Smooth muscle cell (in vitro differentiated cells): ENCODE data around the gene CRB1. TPM values are rescaled to one million over a fixed set of nuclear protein-coding genes. Genes with fewer than 3 reads are reported as not detected.

Experiments
- DNase-seq: peaks from one replicate; lab custom pipeline; 2025; ENCODE audit not compliant: unreplicated experiment; lab: John Stamatoyannopoulos, UW
- H2AFZ ChIP-seq: fragments of 200-600 bp; sonication (generic); 2 replicates; pipeline ENCODE4 v1.6.0; 2016; ENCODE audit warnings: antibody characterized with exemption, low read depth, mild to moderate bottlenecking
- H3F3A ChIP-seq: fragments of 200-600 bp; sonication (generic); 2 replicates; pipeline ENCODE4 v1.6.0; 2017; ENCODE audit warnings: antibody characterized with exemption, low read depth
- H3K27ac ChIP-seq: fragments of 200-600 bp; sonication (generic); 2 replicates; pipeline ENCODE4 v1.5.1; 2016; ENCODE audit warnings: low read depth, mild to moderate bottlenecking
- H3K27me3 ChIP-seq: fragments of 200-600 bp; sonication (generic); 2 replicates; pipeline ENCODE4 v1.6.1; 2016; ENCODE audit warnings: low read depth, mild to moderate bottlenecking
- H3K36me3 ChIP-seq: fragments of 200-600 bp; sonication (generic); 2 replicates; pipeline ENCODE4 v1.5.1; 2016; ENCODE audit warnings: low read depth
- H3K4me1 ChIP-seq: fragments of 200-600 bp; sonication (generic); 2 replicates; pipeline ENCODE4 v1.5.1; 2016; ENCODE audit warnings: low read depth
- H3K4me2 ChIP-seq: fragments of 200-600 bp; sonication (generic); 2 replicates; pipeline ENCODE4 v1.6.0; 2016; ENCODE audit warnings: mild to moderate bottlenecking
- H3K4me3 ChIP-seq: fragments of 200-600 bp; sonication (generic); 2 replicates; pipeline ENCODE4 v1.5.1; 2016; ENCODE audit warnings: mild to moderate bottlenecking
- H3K79me2 ChIP-seq: fragments of 200-600 bp; sonication (generic); 2 replicates; pipeline ENCODE4 v1.6.0; 2016; ENCODE audit warnings: low read depth, mild to moderate bottlenecking
- H3K9ac ChIP-seq: fragments of 200-600 bp; sonication (generic); 2 replicates; pipeline ENCODE4 v1.6.0; 2016; ENCODE audit warnings: low read depth
- H3K9me3 ChIP-seq: fragments of 200-600 bp; sonication (generic); replicated peaks from 2 replicates; pipeline ENCODE4 v1.5.1; 2016; ENCODE audit warnings: low read depth
- H4K20me1 ChIP-seq: fragments of 200-600 bp; sonication (generic); 2 replicates; pipeline ENCODE4 v1.6.0; 2016; ENCODE audit warnings: low read depth
- WGBS: methylation state at CpG from one replicate; pipeline ENCODE4 v1.1.7; 2016; ENCODE audit warnings: low lambda C conversion rate; 5-methylcytosine and 5-hydroxymethylcytosine counted together
- polyA plus RNA-seq: library from polyadenylated mRNA; unstranded; fragments of >200 nt; fragmentation: Nextera tagmentation; extraction: Ambion mirVana; gene quantifications from 2 replicates; pipeline ENCODE4 v1.2.1, GENCODE V29; 2016
- total RNA-seq: library from RNA; depleted of rRNA; stranded (reverse); fragments of >200 nt; gene quantifications from 2 replicates; pipeline ENCODE4 v1.2.3, GENCODE V29; 2014
- TF ChIP-seq, protein P1 (sequence below): fragments of 200-600 bp; sonication (generic); IDR thresholded peaks from 2 replicates; pipeline ENCODE4 v1.5.1; 2017; ENCODE audit warnings: borderline replicate concordance, mild to moderate bottlenecking, antibody characterized with exemption; ENCODE audit not compliant: insufficient read depth, poor library complexity, severe bottlenecking

The CRB1 gene
- total and polyA plus RNA-seq, 2 experiments from 2014 or later = under 0.01 TPM; not detected in 1

DNA sequence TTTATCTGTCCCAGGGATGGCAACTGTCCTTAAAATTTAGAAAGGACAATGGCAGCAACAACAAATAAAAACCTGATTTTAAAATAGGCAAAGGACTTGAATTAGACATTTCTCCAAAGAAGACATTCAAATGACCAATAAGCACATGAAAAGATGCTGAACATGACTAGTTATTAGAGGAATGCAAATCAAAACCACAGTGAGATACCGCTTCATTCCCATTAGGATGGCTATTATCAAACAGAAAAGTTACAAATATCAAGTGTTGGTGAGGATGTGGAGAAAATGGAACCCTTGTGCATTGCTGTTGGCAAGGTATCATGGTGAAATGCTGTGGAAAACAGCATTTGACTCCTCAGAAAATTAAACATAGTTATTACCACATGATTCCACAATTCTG, 120.7 kb downstream of the CRB1 start:
- Histone ChIP-seq H2AFZ (no peak overlapping the region), H4K20me1 (no peaks in the 10 kb centered on the region), H3K9ac (no peak overlapping the region), H3K27ac (no peak overlapping the region), H3K9me3 (no peaks in the 10 kb centered on the region), H3K4me3 (no peak overlapping the region), H3K4me2 (no peak overlapping the region), H3K4me1 (peaks cover 5% of the 10 kb centered on the region), H3F3A (no peaks in the 10 kb centered on the region), H3K36me3 (no peaks in the 10 kb centered on the region), H3K27me3 (no peaks in the 10 kb centered on the region), H3K79me2 (no peaks in the 10 kb centered on the region)
- DNase-seq = no peak
- 86% methylated on average over 1 of the region's 1 CpG for whole genome bisulfite sequencing
- TF ChIP-seq, protein P1, sequence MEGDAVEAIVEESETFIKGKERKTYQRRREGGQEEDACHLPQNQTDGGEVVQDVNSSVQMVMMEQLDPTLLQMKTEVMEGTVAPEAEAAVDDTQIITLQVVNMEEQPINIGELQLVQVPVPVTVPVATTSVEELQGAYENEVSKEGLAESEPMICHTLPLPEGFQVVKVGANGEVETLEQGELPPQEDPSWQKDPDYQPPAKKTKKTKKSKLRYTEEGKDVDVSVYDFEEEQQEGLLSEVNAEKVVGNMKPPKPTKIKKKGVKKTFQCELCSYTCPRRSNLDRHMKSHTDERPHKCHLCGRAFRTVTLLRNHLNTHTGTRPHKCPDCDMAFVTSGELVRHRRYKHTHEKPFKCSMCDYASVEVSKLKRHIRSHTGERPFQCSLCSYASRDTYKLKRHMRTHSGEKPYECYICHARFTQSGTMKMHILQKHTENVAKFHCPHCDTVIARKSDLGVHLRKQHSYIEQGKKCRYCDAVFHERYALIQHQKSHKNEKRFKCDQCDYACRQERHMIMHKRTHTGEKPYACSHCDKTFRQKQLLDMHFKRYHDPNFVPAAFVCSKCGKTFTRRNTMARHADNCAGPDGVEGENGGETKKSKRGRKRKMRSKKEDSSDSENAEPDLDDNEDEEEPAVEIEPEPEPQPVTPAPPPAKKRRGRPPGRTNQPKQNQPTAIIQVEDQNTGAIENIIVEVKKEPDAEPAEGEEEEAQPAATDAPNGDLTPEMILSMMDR = no peak

DNA sequence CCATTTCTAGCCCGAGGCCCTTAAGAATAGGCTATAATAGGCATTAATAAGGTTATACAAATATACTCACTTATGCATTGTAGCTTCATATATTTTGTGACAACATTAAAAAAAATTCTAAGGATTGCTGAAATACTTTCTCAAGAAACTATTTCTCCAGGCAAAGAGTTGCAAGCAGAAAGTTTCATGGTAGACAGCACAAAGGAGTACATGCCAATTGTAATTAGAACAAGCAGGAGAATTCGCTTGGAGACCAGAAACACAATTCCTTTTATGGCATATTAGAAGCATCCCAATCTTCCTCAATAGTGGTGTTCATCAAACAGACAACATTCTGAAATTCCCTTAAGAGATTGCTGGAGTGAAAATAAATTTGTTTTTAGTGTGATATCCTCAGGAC, 122.8 kb downstream of the CRB1 start:
- no peaks in the 10 kb centered on the region for H3F3A ChIP-seq
- 48% methylated on average over 2 of the region's 2 CpGs for WGBS

DNA sequence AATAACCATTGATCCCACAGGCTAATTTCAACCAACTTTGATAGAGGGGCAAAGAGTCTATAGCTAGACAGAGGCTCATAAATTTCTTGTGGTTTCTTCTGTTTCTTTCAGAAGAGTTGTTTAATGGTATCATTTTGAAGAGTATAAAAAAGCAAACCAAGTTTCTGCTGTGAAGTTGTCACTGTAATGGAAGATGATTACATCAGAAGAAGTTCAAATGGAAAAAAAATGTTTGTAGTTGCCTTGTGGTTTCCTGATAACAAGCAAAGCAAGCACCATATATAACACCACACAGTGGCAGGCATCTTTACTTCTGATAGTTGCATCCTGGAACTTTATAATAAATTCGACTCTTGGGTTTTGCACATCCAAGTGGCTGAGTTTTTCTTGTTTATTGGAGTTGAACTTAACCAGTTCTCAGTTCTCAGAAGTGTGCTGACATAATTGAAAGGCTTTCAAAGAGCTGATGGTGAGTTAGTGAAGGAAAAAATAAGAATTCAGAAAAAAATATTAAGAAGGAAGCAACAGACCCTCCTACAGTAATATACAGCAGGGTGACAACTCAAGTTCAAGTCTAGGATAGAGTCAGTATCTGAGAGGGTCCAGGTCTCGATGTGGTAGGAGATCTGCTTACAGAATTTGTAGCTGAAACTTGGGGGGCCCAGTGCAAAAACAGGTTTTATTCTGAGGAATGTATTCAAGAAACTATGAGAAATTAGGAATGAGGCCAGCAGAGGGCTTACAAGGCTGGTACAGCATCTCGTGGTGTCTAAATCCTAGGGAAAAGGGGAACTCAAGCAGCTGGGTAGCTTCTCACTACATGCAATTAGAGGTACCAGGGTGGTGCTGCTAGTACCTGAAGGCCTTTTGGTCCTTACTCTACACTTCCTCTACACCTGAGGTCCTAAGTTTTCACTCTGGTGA, 123.5 kb downstream of the CRB1 start:
- Histone ChIP-seq H3F3A (no peaks in the 10 kb centered on the region), H3K4me1 (no peaks in the 10 kb centered on the region), H3K27ac (no peak overlapping the region), H3K79me2 (no peaks in the 10 kb centered on the region), H3K9me3 (no peaks in the 10 kb centered on the region), H3K4me2 (no peak overlapping the region), H2AFZ (no peak overlapping the region), H3K4me3 (no peak overlapping the region), H3K9ac (no peak overlapping the region), H3K36me3 (no peaks in the 10 kb centered on the region), H3K27me3 (no peaks in the 10 kb centered on the region), H4K20me1 (no peaks in the 10 kb centered on the region)
- TF ChIP-seq, protein P1 = no peak
- 71% methylated on average over 3 of the region's 3 CpGs for WGBS
- DNase-seq = no peak

More for the DNA sequence above, 122.8 kb downstream of the CRB1 start:
- no peaks in the 10 kb centered on the region for H3K9me3 ChIP-seq
- H4K20me1 ChIP-seq = no peaks in the 10 kb centered on the region
- H3K27ac ChIP-seq = no peak overlapping the region
- no peak for DNase-seq
- TF ChIP-seq, protein P1 = no peak
- no peak overlapping the region for H3K9ac ChIP-seq
- H3K4me1 ChIP-seq = no peaks in the 10 kb centered on the region
- no peak overlapping the region for H2AFZ ChIP-seq
- H3K4me3 ChIP-seq = no peak overlapping the region
- no peaks in the 10 kb centered on the region for H3K27me3 ChIP-seq
- no peak overlapping the region for H3K4me2 ChIP-seq
- no peaks in the 10 kb centered on the region for H3K79me2 ChIP-seq
- H3K36me3 ChIP-seq = no peaks in the 10 kb centered on the region
